ENCODE data around the gene COX15.

COX15 gene

DNA sequence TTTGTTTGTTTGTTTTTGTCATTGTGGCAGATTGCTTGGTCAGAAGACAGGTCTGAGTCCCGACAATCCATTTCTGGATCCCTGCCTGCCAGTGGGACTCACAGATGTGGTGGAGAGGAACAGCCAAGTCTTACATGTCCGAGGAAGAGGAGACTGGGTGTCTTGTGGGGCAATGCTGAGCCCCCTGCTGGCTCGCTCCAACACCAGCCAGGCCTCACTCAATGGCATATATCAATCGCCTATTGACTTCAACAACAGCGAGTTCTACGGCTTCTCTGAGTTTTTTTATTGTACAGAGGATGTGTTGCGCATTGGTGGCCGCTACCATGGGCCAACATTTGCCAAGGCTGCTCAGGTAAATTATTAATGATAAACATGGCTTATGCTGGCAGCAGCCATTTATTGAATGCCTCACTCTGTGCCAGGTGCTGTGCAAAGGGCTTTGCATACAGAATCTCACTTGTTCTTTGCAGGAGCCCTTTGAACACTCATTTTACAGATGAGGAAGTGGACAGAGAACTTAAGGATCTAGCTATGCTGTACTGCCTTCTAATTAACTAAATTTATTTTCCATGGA, 33.3 kb downstream of the COX15 start:
- TF ChIP-seq FOXP2 (optimal IDR thresholded peaks at IDR 0.05; ENCODE audit: borderline replicate concordance, extremely low read depth, extremely low read length, insufficient read depth) (no peak), TAF1 (IDR thresholded peaks at IDR 0.05; ENCODE audit: borderline replicate concordance, insufficient read depth, low read length) (no peak), SIN3A (IDR thresholded peaks at IDR 0.05; ENCODE audit: borderline replicate concordance, insufficient read depth, low read length) (no peak), POLR2AphosphoS5 (IDR thresholded peaks at IDR 0.05; ENCODE audit: low read depth, low read length) (no peak)
- TF ChIP-seq, protein P1, sequence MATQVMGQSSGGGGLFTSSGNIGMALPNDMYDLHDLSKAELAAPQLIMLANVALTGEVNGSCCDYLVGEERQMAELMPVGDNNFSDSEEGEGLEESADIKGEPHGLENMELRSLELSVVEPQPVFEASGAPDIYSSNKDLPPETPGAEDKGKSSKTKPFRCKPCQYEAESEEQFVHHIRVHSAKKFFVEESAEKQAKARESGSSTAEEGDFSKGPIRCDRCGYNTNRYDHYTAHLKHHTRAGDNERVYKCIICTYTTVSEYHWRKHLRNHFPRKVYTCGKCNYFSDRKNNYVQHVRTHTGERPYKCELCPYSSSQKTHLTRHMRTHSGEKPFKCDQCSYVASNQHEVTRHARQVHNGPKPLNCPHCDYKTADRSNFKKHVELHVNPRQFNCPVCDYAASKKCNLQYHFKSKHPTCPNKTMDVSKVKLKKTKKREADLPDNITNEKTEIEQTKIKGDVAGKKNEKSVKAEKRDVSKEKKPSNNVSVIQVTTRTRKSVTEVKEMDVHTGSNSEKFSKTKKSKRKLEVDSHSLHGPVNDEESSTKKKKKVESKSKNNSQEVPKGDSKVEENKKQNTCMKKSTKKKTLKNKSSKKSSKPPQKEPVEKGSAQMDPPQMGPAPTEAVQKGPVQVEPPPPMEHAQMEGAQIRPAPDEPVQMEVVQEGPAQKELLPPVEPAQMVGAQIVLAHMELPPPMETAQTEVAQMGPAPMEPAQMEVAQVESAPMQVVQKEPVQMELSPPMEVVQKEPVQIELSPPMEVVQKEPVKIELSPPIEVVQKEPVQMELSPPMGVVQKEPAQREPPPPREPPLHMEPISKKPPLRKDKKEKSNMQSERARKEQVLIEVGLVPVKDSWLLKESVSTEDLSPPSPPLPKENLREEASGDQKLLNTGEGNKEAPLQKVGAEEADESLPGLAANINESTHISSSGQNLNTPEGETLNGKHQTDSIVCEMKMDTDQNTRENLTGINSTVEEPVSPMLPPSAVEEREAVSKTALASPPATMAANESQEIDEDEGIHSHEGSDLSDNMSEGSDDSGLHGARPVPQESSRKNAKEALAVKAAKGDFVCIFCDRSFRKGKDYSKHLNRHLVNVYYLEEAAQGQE (IDR thresholded peaks at IDR 0.05; ENCODE audit: insufficient read depth in 1 of 2, low read depth in 2 of 2, low read length in 2 of 2): no peak

DNA sequence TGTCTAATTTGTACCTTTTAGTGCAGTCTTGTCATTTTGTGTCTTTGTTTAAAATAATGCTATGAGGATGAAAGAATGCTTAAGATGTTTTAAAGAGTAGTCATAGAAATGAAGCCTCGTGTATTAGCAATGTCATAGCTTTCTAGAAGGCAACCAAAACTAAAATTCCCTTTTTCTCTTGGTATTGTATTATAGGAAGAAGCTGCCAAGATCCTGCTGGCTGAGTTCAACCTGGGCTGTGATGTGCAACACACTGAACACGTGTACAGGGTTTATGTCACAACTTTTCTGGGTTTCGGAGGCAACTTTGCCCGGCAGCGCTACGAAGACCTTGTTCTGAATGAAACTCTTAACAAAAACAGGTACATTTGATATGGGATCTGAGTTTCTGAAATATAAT, 36.2 kb downstream of the COX15 start:
- TF ChIP-seq SIN3A (IDR thresholded peaks at IDR 0.05; ENCODE audit: borderline replicate concordance, insufficient read depth, low read length): no peak
- TF ChIP-seq POLR2AphosphoS5 (IDR thresholded peaks at IDR 0.05; ENCODE audit: low read depth, low read length): no peak
- TF ChIP-seq FOXP2 (optimal IDR thresholded peaks at IDR 0.05; ENCODE audit: borderline replicate concordance, extremely low read depth, extremely low read length, insufficient read depth): no peak
- TF ChIP-seq, protein P1 (IDR thresholded peaks at IDR 0.05; ENCODE audit: insufficient read depth in 1 of 2, low read depth in 2 of 2, low read length in 2 of 2): no peak
- TF ChIP-seq TAF1 (IDR thresholded peaks at IDR 0.05; ENCODE audit: borderline replicate concordance, insufficient read depth, low read length): no peak

DNA sequence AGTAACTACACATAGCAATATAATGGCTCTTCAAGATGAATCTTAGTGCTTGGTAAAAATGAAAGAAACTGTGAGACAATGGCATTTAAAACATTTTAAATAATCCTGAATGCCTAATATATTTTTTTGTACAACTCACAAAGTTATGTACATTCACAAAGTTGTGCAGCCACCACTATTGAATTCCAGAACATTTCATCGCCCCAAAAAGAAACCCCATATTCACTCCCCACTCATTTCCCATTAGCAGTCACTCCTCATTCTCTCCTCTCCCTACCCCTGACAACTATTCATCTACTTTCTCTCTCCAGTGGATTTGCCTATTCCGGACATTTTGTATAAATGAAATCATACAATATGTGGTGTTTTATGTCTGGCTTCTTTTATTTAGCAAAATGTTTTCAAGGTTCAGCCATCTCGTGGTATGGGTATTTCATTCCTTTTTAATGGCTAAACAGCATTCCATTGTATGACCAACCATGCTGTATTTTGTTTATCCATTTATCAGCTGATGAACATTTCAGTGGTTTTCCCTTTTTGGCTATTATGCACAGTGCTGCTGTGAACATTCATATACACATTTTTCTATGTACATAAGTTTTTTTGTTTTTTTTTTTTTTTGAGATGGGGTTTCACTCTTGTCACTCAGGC, 37.9 kb downstream of the COX15 start:
- TF ChIP-seq, protein P1 (IDR thresholded peaks at IDR 0.05; ENCODE audit: insufficient read depth in 1 of 2, low read depth in 2 of 2, low read length in 2 of 2): no peak
- TF ChIP-seq POLR2AphosphoS5 (IDR thresholded peaks at IDR 0.05; ENCODE audit: low read depth, low read length) (no peak), TAF1 (IDR thresholded peaks at IDR 0.05; ENCODE audit: borderline replicate concordance, insufficient read depth, low read length) (no peak), SIN3A (IDR thresholded peaks at IDR 0.05; ENCODE audit: borderline replicate concordance, insufficient read depth, low read length) (no peak), FOXP2 (optimal IDR thresholded peaks at IDR 0.05; ENCODE audit: borderline replicate concordance, extremely low read depth, extremely low read length, insufficient read depth) (no peak)

DNA sequence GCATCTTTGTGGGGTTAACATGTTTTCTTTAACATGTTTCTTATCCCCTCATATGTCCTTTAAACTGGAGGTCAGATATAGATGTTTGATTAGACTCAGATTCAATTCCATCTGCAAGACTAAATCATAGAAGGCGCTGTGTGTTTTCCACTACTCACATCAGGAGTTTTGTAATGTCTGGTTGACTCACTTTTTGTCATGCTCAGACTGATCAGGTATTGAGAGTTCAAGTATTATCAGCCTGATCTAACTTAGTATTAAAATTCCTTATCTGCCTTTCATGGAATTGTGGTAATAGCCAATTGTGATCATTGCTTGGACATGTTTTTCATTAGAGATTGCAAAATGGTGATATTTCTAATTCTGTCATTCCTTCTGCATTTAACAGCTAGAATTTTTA, 42.5 kb downstream of the COX15 start:
- TF ChIP-seq SIN3A (IDR thresholded peaks at IDR 0.05; ENCODE audit: borderline replicate concordance, insufficient read depth, low read length) (no peak), FOXP2 (optimal IDR thresholded peaks at IDR 0.05; ENCODE audit: borderline replicate concordance, extremely low read depth, extremely low read length, insufficient read depth) (no peak), TAF1 (IDR thresholded peaks at IDR 0.05; ENCODE audit: borderline replicate concordance, insufficient read depth, low read length) (no peak), POLR2AphosphoS5 (IDR thresholded peaks at IDR 0.05; ENCODE audit: low read depth, low read length) (no peak)
- TF ChIP-seq, protein P1 (IDR thresholded peaks at IDR 0.05; ENCODE audit: insufficient read depth in 1 of 2, low read depth in 2 of 2, low read length in 2 of 2): no peak

Data from PFSK-1 (cell line).